GM12878 (cell line): ENCODE results near the gene SLC15A4. TPM values are rescaled to one million over a fixed set of nuclear protein-coding genes. Genes with fewer than 3 reads are reported as not detected.
A peak's percentile ranks its signal among the peaks of the same experiment; 100 is the strongest.

Source experiments
- ATF7 ChIP-seq: fragments of 450-650 bp; IDR thresholded peaks from 2 replicates; pipeline ENCODE4 v1.6.1; 2016; ENCODE audit warnings: low read depth, mild to moderate bottlenecking
- BCL11A ChIP-seq: IDR thresholded peaks from 2 replicates; pipeline ENCODE4 v1.6.1; 2011; ENCODE audit warnings: low read depth, low read length
- CBX3 ChIP-seq: fragments of 200-600 bp; sonication (generic); IDR thresholded peaks from 2 replicates; pipeline ENCODE4 v1.6.1; 2016; ENCODE audit warnings: low read depth, borderline replicate concordance
- CEBPB ChIP-seq, 2 experiments: fragments of 150-350 bp in 1 of 2; IDR thresholded peaks; 2 replicates each; pipeline ENCODE4 v1.6.1; 2012 to 2014; ENCODE audit warnings: low read depth in 2 of 2, low read length in 2 of 2, borderline replicate concordance in 1 of 2, inconsistent platforms in 1 of 2
- CEBPZ ChIP-seq: fragments of 150-350 bp; IDR thresholded peaks from 2 replicates; pipeline ENCODE4 v1.6.1; 2016; ENCODE audit warnings: low read depth, low read length
- E2F8 ChIP-seq: fragments of 450-650 bp; IDR thresholded peaks from 2 replicates; pipeline ENCODE4 v1.6.1; 2018; ENCODE audit warnings: mild to moderate bottlenecking, low read depth, moderate library complexity; ENCODE audit not compliant: partially characterized antibody
- IRF4 ChIP-seq: IDR thresholded peaks from 2 replicates; pipeline ENCODE4 v1.6.1; 2011; ENCODE audit warnings: low read depth, low read length
- KAT2A ChIP-seq: conservative IDR thresholded peaks from 2 replicates; pipeline ENCODE4 v1.6.1; 2011; ENCODE audit warnings: low read depth, low read length; ENCODE audit not compliant: control insufficient read depth
- LARP7 ChIP-seq: fragments of 450-650 bp; IDR thresholded peaks from 2 replicates; pipeline ENCODE4 v1.6.1; 2017; ENCODE audit warnings: mild to moderate bottlenecking
- POLR2A ChIP-seq: IDR thresholded peaks from 2 replicates; pipeline ENCODE4 v1.6.1; 2011; ENCODE audit warnings: low read depth, mild to moderate bottlenecking, low read length
- RBBP5 ChIP-seq: fragments of 200-600 bp; sonication (generic); conservative IDR thresholded peaks from 2 replicates; pipeline ENCODE4 v1.6.1; 2016
- SIN3A ChIP-seq: IDR thresholded peaks from 2 replicates; pipeline ENCODE4 v1.6.1; 2012; ENCODE audit warnings: low read depth, low read length, improper control_type of control experiment
- SIX5 ChIP-seq: IDR thresholded peaks from 2 replicates; pipeline ENCODE4 v1.6.1; 2011; ENCODE audit warnings: mild to moderate bottlenecking, low read depth, low read length, moderate library complexity; ENCODE audit not compliant: severe bottlenecking
- TAF1 ChIP-seq: IDR thresholded peaks from 2 replicates; pipeline ENCODE4 v1.6.1; 2011; ENCODE audit warnings: mild to moderate bottlenecking, low read depth, low read length, borderline replicate concordance
- TBL1XR1 ChIP-seq: IDR thresholded peaks from 2 replicates; pipeline ENCODE4 v1.6.1; 2012; ENCODE audit warnings: low read depth, low read length, improper control_type of control experiment
- WRNIP1 ChIP-seq: IDR thresholded peaks from 2 replicates; pipeline ENCODE4 v1.6.1; 2011; ENCODE audit warnings: low read depth, low read length, improper control_type of control experiment, borderline replicate concordance
- YBX1 ChIP-seq: fragments of 450-650 bp; IDR thresholded peaks from 2 replicates; pipeline ENCODE4 v1.6.1; 2016; ENCODE audit warnings: antibody characterized with exemption
- ZNF217 ChIP-seq: fragments of 450-650 bp; IDR thresholded peaks from 2 replicates; pipeline ENCODE4 v1.6.1; 2017; ENCODE audit warnings: antibody characterized with exemption, mild to moderate bottlenecking
- ZNF622 ChIP-seq: fragments of 450-650 bp; IDR thresholded peaks from 2 replicates; pipeline ENCODE4 v1.6.1; 2017; ENCODE audit warnings: mild to moderate bottlenecking, inconsistent platforms
- ZNF687 ChIP-seq: fragments of 450-650 bp; IDR thresholded peaks from 2 replicates; pipeline ENCODE4 v1.6.1; 2017; ENCODE audit warnings: mild to moderate bottlenecking, moderate library complexity
- ZZZ3 ChIP-seq: IDR thresholded peaks from 2 replicates; pipeline ENCODE4 v1.6.1; 2011; ENCODE audit warnings: low read depth; ENCODE audit not compliant: control insufficient read depth, insufficient read length
- polyA plus RNA-seq, 11 experiments: library from polyadenylated mRNA; depleted of rRNA in 4 of 11; unstranded in 6 of 11; stranded (reverse) in 5 of 11; fragments of >200 nt; fragmentation: Nextera tagmentation in 4 of 11; fragmentation: Illumina TruSeq in 1 of 11; extraction: Ambion mirVana in 4 of 11; extraction: Trizol in 1 of 11; gene quantifications; 1 replicate in 1 of 11; 2 replicates in 10 of 11; pipeline versions ENCODE4 v1.2.1 to v1.2.3, GENCODE V29; 2011 to 2016; ENCODE audit warnings: inconsistent platforms in 2 of 11, missing spikeins in 2 of 11, low read depth in 1 of 11
- total RNA-seq, 4 experiments: library from RNA; depleted of rRNA in 3 of 4; stranded (reverse); fragments of >200 nt in 3 of 4; fragmentation: Illumina TruSeq in 1 of 4; extraction: Trizol in 1 of 4; gene quantifications; 2 replicates each; pipeline versions ENCODE4 v1.2.1 to v1.2.3, GENCODE V29; 2013 to 2021

Gene SLC15A4
- total and polyA plus RNA-seq, 10 of the 15 experiments (the other 5 are each of a cell fraction or from before 2014, with no cell fraction given), result 12.7 to 257 (median 36.6) TPM

- no peak for TF ChIP-seq CEBPZ
- TF ChIP-seq E2F8, result no peak
- no peak for TF ChIP-seq POLR2A
- TF ChIP-seq BCL11A, result peak; percentile 40; the same call in 1 of the 2 replicates
- TF ChIP-seq ZNF622, result no peak
- no peak for TF ChIP-seq TAF1
- 0 out of 2 replicates have a peak, but pooled peaks have one; percentile 36 for TF ChIP-seq ZNF217
- no peak for TF ChIP-seq YBX1
- TF ChIP-seq IRF4, result no peak
- TF ChIP-seq WRNIP1, result no peak
- TF ChIP-seq ATF7, result 0 out of 2 replicates have a peak, but pooled peaks have one; percentile 20
- no peak for TF ChIP-seq CEBPB (IDR thresholded peaks at IDR 0.05; ENCODE audit: borderline replicate concordance in 1 of 2, low read depth in 2 of 2, low read length in 2 of 2)
- no peak for TF ChIP-seq KAT2A
- no peak for TF ChIP-seq RBBP5
- TF ChIP-seq LARP7, result no peak
- TF ChIP-seq TBL1XR1, result peak; percentile 33; the same call in 1 of the 2 replicates
- TF ChIP-seq CBX3, result no peak
- TF ChIP-seq SIX5, result no peak
- TF ChIP-seq SIN3A, result no peak
- no peak; the same call in 1 of the 2 replicates for TF ChIP-seq ZNF687
- TF ChIP-seq ZZZ3, result no peak
Observed at GRCh38 chr12:128856035-128856790, 32.5 kb upstream of the SLC15A4 start (continued).
